COR-L47 (cell line): ENCODE results near the gene DNAJC21.
"Not testable (repeated sequence)": the region's sequence is repeated elsewhere in the genome, so short reads cannot be mapped to it uniquely, and the experiment has no call there.

ENCODE experiments used
- DNase-seq: peaks from one replicate; lab custom pipeline; 2025; lab: John Stamatoyannopoulos, UW

Gene DNAJC21

DNA sequence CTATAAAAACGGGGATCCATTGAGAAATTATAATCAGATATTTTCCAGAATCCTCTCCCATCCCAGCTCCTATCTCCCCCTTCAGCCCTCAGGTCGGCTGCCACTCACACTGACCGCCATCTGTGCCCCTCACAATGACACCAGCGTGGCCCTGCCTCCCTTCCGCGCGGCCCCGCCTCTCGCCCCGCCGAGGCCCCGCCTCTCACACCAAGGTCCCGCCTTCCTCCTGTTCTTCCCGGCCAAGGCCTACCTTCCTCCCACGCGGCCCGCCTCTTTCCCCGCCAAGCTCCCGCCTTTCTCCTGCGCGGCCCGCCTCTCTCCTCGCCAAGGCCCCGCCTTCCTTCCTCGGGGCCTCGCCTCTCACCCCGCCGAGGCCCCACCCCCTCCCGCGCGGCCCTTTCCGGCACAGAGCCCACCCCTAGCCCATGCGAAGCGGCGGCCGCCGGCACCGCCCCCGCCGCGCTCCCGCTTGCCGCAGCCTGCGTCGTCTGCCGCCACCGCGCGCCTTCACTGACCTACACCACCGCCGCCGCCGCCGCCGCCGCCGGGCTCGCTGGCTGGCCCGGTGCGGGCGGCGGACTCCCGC is at the start of gene DNAJC21:
TSS of gene DNAJC21 (plus strand) at position 426 of the 586 bp plus-strand sequence. CDS start 261 bp downstream, outside the sequence.
- DNase-seq, result peak; percentile 90

DNA sequence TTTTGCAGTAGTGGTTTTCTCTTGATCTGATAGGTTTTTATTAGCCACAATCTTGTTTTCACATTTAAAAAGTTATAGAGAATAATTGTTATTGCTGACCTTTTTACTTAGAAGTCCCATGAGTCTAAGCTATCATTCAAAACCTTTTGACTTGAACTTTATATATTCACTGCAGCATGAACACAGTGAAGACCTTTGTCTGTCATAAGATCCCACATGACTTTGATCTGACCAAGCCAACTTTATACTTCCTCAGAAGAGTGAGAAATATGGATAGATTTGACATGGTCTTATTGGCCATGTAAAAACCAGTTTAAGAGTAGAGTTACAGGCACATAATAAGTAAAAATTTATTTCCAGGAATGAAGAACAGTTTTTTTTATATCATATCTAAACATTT is 48.1 kb upstream of the DNAJC21 start:
- DNase-seq, result no peak

DNA sequence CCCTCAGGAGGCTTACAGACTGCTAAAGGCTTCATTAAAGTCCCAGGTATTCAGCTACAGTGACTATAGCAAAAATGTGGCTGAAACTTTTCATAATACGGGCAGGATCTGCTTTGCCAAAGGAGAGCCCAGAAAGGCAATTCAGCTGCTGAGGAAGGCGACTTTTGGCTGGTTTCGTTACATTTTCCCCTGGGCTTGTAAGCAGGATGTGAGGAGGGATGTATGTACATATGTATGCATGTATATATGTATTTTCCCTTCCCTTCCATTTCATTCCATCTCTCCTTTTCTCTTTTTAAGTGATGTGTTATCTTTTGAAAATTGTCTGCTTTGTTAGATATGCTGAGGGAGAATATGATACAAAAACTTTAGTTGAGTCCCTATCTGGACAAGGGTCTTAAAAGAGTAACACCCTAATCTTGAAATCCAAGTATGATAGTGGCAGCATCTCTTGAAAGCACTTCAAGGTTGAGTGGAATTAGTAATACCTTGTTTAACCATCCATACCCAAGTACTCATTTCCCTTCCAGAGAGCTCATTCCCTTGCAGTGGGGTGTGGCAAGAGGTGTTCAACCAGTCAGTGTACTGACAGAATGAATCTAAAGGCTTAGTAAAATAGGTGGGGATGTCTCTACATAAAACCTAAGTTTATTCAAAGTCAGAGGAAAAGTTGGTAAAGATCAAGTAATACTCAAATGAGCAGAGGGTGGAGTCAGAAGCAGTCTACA is 42.8 kb upstream of the DNAJC21 start:
- DNase-seq, result no peak

DNA sequence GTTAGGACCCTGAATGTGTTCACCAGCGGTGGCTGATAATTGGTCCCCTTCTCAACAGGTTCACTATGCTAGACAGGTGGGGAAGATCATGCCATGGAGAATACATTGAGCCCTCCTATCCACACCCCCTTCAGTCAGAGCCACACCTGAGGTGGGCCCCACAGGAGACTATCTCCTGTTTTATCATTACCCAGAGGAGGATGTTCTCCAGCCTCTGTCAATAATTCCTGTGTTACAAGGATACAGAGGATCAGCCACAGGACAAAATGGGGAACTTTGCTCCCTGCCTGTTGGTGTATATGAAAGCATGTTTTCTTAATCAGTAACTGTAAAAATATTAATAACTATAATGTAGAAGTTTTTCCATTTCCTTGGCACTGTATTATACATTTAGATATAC is 40.0 kb upstream of the DNAJC21 start:
- DNase-seq, result no peak

DNA sequence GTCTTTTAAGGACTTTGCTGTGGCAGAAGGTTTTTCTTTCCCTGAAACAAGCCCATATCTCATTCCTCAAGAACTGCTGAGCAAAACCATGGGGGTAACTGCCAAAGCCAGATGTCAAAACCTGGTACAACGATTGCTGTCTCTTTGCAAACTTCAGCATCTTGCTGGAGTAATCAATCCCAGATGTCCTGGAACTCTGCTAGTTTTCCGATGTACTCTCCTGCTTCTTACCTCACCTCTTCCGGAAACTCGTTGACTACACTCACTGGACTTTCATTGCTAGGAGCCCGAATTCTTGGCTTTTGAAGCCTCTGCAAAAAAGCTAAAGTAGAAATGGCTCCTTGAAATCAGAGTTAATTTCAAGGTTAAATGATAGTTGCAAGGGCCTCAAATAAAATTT is 37.4 kb upstream of the DNAJC21 start:
- no peak for DNase-seq

DNA sequence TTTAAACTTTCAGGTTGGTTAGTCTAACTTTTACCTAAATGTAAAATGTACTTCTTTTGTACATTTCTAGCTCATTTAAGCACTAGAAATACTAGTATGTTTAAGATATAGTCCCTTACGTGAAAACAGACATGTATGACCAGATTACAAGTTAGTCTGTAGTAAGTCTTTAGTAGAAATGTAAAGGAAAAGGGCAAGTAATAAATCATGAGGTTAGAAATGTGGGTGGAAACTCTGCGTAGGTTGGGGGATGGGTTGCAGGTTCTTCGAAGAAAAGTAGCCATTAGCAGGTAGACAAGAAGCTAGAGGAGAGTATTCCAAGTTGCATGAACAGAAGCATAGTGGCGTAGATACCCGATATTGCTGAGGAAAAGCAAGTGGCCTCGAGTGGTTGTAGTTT is 36.9 kb upstream of the DNAJC21 start:
- DNase-seq, result no peak

DNA sequence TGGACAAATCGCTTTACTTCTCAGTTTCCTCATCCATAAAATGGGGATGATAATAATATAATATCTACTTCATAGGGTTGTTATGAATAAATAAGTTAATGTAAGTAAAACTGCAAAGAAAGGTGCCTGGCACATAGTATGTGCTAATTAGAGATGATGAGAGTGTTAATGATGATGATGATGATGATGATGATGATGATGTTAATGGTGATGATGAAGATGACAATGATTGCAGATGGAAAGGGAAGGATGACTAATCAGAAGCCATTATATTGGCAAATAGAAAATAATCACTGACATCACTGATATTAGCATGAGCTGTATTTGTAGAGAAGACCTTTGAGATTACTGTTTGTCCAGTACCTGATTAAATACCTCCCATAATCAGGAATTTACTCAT is 34.6 kb upstream of the DNAJC21 start:
- DNase-seq, result no peak

DNA sequence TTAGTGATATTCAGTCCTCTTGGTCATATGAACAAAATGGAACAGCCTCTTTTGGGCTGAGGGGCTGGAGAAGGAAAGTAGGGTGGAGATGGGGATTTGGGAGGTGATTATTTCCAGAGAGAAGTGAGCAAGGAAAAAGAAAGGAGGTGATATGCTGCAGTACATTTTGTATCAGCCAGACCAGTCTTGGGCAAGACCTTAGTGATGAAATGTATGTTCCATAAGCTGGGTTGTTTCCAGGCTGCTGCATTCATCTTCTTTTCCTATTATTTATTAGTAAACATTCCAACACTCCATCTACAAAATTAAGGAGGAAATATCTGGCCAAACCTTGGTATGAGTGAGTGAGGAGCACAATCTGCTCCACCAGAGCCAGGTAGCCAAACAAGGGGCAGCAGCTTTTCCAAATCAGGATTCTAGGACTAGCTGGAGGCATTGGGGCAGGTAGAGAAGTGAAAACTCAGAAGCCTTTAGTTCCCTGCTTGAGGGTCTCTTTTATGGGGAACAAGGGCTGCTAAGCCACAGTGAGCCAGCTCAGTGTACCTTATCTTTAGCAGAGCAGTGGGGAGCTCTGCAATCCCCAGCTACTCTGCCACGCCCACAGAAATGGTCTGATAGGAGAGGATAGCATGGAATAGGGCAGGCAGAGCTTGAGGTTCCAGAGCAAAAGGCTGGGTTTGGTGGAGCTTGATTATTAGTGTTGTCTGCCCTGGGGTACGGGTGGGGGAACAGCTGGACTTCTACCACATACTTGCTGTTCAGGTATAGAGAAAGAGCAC is 33.5 kb upstream of the DNAJC21 start:
- DNase-seq, result no peak

DNA sequence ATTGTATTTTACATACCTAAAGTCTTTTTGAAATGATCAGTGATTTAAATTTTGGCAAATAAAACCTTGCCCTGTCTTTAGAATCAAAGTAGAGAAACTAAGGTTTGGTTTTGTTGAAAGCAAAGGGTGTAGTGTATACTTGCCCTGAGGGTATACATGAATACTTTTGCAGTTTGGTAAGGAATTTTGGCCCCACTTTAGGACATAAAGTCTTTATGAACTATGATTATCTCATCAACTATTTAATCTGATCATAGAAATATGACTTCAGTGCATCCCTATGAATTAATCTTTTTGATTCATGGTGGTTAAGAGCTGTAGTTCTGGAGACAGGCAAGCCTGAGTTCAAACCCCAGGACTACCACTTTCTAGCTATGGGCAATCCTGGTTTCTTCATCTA is 31.7 kb upstream of the DNAJC21 start:
- DNase-seq, result no peak

DNA sequence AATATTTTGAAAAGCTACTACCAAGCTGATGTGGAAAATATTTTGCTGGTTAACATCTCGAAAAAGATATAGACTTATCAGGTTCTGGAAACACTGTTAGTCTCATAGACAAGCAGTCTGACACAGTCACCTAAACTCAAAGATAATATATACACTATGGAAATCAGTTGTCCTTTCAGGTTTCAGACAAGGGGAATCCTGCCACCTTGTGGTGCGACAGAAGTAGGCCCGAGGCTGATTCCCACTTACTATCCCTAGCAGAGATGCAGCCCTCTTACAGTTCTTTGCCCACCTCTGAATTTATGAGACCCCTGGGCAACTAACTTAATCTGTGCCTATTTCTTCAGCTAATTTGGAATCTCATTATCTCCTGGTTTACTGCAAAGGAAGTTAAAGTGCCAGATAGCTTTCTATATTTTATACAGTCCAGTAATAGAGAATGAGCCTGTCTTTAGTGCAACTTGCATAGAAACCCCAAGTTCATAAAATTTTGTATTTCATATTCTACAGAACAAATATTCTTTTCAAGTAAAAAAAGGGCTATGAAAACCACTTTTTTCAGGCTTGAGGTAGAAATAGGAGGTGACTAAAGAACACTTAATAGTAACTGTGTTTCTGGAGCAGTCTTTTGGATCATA is 31.0 kb upstream of the DNAJC21 start:
- peak; percentile 67 for DNase-seq

DNA sequence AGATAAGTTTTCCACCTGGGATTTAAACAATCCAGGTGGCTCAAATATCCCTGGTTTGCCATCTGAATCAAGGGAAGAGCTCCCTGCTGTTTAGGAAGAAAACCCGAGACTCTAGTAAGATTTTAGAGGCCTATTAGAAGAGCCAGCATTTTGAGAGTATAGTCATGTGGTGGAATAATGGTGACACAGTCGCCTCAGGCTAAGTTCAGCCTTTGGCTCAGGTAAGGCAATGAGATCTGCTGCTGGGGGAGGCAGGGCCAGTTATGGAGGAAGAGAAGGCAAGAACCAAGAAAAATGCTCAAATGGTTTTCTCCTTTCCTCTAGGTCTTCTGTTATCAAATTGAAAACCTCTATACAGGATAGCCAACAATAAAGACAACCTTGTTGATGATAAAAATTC is 30.3 kb upstream of the DNAJC21 start:
- DNase-seq, result no peak

DNA sequence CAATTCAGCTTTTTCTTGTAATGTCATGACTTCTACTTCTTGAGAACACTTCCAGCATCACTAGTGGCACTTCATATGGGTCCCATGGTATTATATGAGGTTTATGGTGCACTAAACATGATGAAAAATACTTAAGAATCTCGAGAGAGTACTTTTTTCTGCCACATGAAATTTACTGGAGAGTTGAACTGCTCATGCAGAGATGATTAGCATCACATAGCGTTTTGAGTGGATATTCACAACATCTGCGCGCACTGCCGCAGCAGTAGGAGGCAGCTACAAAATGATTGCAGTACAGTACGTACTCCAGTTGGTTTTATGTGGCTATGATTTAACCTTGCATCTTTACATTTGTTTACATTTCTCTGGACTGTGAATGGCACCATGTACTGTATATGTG is 28.7 kb upstream of the DNAJC21 start:
- DNase-seq, result no peak

DNA sequence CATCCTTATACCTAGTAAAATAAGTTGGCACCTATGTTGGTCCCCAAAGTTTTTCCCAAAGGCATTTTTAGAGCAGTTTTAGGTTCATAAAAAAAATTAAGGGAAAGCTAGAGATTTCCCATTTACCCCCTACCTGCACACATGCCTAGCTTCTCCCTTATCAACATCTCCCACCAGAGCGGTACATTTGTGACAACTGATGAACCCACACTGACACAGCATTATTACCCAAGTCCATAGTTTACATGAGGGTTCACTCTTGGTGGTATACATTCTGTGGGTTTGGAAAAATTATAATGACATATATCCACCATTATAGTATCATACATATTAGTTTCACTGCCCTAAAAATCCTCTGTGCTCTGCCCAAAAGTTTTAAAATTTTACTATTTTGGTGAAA is 26.1 kb upstream of the DNAJC21 start:
- no peak for DNase-seq

DNA sequence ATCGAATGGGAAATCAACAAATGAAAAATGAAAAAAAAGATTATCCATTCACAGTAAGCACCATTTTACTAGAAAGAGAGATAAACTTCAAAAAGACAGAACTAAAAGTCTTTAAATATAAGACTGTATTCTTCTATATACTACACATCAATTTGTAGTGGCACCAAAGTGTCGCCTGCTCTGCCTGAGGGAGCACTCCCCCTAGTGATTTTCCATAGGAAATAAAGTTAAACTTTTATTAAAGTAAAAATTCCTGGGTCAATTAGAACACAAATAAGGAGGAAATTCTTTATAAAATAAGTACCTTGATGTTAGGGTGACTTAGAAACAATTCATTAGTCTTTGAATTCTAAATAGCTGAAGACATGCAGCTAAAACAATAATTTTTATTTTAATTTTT is 23.8 kb upstream of the DNAJC21 start:
- DNase-seq, result no peak

DNA sequence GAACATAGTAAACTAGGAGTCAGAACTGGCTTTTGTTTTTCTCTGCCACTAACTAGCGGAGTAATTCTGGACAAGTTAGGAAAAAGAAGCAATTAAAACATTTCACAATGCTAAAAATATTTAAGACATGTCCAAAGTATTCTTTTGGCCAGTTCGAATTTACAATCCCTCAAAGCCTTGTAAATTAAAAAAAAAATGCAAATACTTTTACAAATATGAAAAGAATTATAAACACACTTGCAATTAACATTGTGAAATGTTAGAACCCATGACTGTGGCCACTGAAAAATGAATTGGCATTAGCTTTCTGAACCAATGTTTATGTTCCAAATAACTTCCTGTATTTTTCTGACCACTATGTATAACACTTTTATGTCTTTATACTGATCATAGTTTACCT is 16.3 kb upstream of the DNAJC21 start:
- no peak for DNase-seq

DNA sequence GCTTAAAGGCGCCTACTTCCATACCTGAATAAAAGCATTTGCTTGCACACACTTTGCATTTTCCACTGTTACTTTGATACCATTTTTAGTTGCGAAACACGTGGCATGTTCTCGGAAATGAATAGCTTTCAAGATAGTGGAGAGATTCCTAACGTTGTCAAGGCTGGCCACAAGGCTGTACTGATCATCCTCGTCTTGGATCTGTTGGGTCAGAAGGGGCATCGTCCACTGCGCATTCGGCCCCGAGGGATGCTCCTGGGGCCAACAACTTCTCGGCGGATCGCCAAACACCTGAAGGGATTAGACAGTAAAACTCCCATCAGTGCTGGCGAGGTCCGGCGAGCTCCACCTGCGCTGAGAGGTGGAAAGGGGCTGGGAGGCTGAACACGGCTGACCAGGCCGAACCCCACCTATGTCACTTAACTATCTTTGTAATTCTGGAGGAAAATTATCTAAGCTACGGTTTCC is 14.7 kb upstream of the DNAJC21 start:
- DNase-seq, result no peak

DNA sequence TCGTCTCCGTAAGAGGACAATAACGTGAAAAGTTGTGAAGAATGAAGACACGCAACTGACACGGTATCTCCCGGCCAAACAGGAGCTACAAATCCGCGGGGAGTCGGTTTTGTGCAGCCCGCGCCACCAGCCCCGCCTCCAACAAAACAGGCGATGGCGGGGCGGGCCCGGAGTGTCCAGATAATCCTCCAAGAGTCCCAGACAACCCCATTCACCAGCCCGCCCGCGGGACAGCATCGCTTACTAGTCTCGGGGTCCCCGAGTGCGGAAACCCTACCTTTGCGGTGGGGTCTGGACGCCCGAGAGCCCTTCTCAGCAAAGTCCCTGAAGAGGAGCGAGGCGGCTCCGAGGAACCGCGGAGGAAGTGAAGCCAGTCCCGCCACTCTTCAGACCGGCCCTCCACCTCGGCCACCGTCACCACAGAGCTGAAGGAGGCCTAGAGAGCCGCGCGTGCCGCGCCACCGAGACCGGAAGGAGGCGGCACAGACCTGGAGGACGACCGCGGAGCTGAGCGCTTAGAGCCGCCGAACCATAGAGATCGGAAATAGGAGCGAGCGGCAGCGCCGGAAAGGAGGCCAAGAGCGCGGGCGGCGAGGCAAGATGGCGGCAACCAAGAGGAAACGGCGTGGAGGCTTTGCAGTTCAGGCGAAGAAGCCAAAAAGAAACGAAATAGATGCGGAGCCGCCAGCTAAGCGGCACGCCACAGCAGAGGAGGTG is 14.1 kb upstream of the DNAJC21 start, which contains the start of the genes BRIX1 and RAD1:
TSS of gene BRIX1 (plus strand) at position 573 of the 717 bp plus-strand sequence. CDS start at position 601, 28 bp downstream.
TSS of gene RAD1 (minus strand) at position 366 of the 717 bp plus-strand sequence. CDS start 612 bp downstream, outside the sequence.
- DNase-seq, result peak; percentile 93

DNA sequence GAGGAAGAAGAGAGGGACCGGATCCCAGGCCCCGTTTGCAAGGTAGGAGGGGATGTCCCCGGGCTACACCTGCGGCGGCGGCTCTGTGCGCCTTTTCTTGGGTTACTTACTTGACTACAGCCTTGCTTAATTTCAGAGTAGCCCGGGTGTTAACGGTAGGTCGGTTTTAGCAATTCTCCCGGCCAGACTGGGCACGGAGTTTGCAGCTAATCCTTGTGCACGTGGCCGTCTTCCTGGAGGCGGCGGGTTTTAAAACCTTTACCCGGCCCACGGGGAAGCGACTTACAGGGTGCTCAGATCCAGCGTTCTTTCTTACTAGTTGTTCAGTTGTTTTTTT is 13.5 kb upstream of the DNAJC21 start:
- no peak for DNase-seq

DNA sequence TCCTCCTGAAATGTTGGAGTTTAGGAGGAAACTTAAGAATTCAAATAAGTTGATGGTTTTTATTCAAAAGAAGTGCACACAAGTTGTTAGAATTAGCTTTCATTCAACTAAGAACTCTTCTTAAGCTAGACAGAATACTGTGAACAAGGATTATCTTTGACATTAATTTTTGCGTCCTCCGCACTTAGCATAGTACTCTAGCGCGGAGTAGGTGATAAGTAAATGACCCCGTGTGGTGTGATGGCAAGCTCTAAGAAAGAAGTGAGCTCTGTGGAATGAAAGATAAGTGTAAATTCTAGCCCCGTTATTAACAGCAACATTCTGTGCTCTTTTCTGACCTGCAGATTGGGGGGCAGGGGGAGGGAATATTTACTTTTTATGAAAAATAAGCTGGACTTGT is 12.8 kb upstream of the DNAJC21 start:
- no peak for DNase-seq

DNA sequence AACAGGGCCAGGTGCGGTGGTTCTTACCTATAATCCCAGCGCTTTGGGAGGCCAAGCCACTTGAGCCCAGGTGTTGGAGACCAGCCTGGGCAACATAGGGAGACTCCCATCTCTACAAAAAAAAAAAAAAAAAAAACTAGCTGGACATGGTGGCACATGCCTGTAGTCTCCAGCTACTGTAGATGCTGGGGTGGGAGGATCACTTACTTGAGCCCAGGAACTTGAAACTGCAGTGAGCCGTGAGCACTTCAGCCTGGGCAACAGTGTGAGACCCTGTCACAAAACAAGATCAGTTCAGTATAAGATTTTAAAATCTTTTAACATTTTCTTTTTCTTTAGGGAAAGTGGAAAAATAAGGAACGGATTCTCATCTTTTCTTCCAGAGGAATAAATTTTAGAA is 11.3 kb upstream of the DNAJC21 start:
- DNase-seq, result no peak

DNA sequence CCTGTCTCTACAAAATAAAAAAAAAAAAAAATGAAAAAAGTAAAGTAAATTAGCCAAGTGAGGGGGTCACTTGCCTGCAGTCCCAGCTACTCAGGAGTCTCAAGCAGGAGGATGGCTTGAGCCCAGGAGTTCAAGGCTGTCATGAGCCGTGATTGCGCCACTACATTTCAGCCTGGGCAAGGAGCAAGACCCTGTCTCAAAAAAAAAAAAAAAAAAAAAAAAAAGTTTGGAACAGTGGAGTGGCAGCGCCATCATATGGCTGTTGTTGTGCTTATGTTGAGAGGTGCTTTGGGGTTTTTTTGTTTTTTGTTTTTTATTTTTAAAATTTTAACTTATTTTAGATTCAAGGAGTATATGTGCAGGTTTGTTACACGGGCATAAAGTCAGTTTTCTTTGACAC is 10.3 kb upstream of the DNAJC21 start:
- DNase-seq, result no peak

DNA sequence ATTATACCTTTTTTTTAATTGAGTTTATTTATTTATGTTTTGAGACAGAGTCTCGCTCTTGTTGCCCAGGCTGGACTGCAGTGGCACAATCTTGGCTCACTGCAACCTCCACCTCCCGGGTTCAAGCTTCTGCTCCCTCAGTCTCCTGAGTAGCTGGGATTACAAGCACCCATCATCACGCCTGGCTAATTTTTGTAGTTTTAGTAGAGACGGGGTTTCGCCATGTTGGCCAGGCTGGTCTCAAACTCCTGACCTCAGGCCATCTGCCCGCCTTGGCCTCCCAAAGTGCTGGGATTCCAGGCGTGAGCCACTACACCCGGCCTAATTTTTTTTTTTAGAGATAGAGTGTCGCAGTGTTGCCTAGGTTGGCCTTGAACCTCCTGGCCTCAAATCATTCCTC is 6.1 kb upstream of the DNAJC21 start:
- not testable (repeated sequence) for DNase-seq
